ENCODE data around the gene ARHGAP28.

Gene ARHGAP28

GRCh38 chr18:6873040-6873751 lies 143.7 kb downstream of the ARHGAP28 start:
- Mint-ChIP-seq H3K27ac (peak overlapping the region in 1 of 3 experiments; percentile 51), H3K27me3 (ENCODE audit: low read depth) (no peaks in the 10 kb centered on the region), H3K4me1 (peaks cover 17% of the 10 kb centered on the region), H3K9me3 (no peaks in the 10 kb centered on the region), H3K36me3 (ENCODE audit: low read depth) (peaks cover 65% of the 10 kb centered on the region), H3K4me3 (no peak overlapping the region)
- no peak for TF ChIP-seq CTCF (IDR thresholded peaks at IDR 0.05; ENCODE audit: unreplicated experiment in 3 of 3)

DNA sequence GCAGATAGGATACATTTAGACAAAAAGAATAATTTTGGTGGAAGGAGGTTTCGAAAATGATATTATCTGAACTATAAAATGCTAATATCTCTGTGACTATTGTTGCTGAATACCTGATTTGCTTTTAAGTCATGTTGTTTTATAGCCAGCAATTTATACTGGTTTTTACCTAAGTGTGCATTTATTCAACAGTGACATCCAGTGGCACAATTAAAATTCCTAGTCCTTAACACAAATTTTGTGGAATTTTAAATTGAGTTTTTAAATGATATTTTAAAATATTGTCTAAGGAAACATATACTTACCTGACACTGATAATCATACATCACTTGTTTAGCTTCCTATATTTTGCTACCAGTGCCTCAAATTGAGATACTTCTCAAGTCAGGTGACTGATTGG lies 144.8 kb downstream of the ARHGAP28 start:
- Mint-ChIP-seq H3K27ac (no peak overlapping the region), H3K27me3 (ENCODE audit: low read depth) (no peaks in the 10 kb centered on the region), H3K36me3 (ENCODE audit: low read depth) (peaks cover 63% of the 10 kb centered on the region), H3K4me3 (no peak overlapping the region), H3K9me3 (no peaks in the 10 kb centered on the region), H3K4me1 (peaks cover 28% of the 10 kb centered on the region)
- no peak for TF ChIP-seq CTCF (IDR thresholded peaks at IDR 0.05; ENCODE audit: unreplicated experiment in 3 of 3)

- H3K27ac Mint-ChIP-seq = peak overlapping the region; percentile 24 to 77 (median 43)
- TF ChIP-seq CTCF (IDR thresholded peaks at IDR 0.05; ENCODE audit: unreplicated experiment in 3 of 3) = no peak
- no peaks in the 10 kb centered on the region for H3K9me3 Mint-ChIP-seq
- H3K4me1 Mint-ChIP-seq = peaks cover 42% of the 10 kb centered on the region
- peaks cover 65% of the 10 kb centered on the region for H3K36me3 Mint-ChIP-seq (ENCODE audit: low read depth)
- H3K27me3 Mint-ChIP-seq (ENCODE audit: low read depth) = no peaks in the 10 kb centered on the region
- H3K4me3 Mint-ChIP-seq = no peak overlapping the region
Observed at GRCh38 chr18:6875749-6876148, 146.2 kb downstream of the ARHGAP28 start.

- Mint-ChIP-seq H3K27me3 (ENCODE audit: low read depth) (no peaks in the 10 kb centered on the region), H3K9me3 (no peaks in the 10 kb centered on the region), H3K36me3 (ENCODE audit: low read depth) (peaks cover 61% of the 10 kb centered on the region), H3K27ac (peak overlapping the region; percentile 24 to 77 (median 28)), H3K4me1 (peaks cover 51% of the 10 kb centered on the region), H3K4me3 (no peak overlapping the region)
- no peak for TF ChIP-seq CTCF (IDR thresholded peaks at IDR 0.05; ENCODE audit: unreplicated experiment in 3 of 3)
Observed at GRCh38 chr18:6876641-6877041, 147.1 kb downstream of the ARHGAP28 start.

DNA sequence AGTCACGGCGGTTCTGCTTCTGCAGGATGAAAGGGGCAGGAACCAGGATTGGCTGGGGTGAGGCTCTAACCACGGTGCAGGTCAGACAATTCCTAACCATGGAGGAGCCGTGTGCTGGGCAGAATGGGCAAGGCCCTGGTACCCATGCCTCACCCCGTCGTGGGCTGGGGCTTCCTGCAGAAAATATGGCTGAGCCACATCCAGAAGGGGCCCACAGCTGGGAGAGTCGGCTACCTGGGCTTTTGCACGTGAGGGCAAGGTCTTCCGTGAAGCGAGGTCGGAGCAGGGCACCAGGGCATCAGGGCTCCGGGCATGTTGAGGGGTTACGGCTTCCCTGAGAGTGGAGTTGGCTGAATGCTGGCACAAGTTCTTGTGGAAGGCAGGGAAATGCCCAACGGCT lies 147.8 kb downstream of the ARHGAP28 start:
- peaks cover 62% of the 10 kb centered on the region for H3K36me3 Mint-ChIP-seq (ENCODE audit: low read depth)
- TF ChIP-seq CTCF (IDR thresholded peaks at IDR 0.05; ENCODE audit: unreplicated experiment in 3 of 3) = no peak
- H3K9me3 Mint-ChIP-seq = no peaks in the 10 kb centered on the region
- H3K4me1 Mint-ChIP-seq = peaks cover 56% of the 10 kb centered on the region
- H3K27ac Mint-ChIP-seq = peak overlapping the region; percentile 24 to 77 (median 28)
- H3K4me3 Mint-ChIP-seq = no peak overlapping the region
- H3K27me3 Mint-ChIP-seq (ENCODE audit: low read depth) = no peaks in the 10 kb centered on the region

Measured in nephron (organoid).